Mononuclear cell (primary cell): Measurements from ENCODE around the gene LRIG1. TPM values are rescaled to one million over a fixed set of nuclear protein-coding genes. Genes with fewer than 3 reads are reported as not detected.

ENCODE experiments used
- H3K27me3 ChIP-seq: 2 replicates; pipeline ENCODE4 v1.6.0; 2011; ENCODE audit warnings: low read length, control low read depth; ENCODE audit not compliant: insufficient read depth
- H3K4me1 ChIP-seq: 2 replicates; pipeline ENCODE4 v1.5.1; 2011; ENCODE audit warnings: mild to moderate bottlenecking, low read length, control low read depth; ENCODE audit not compliant: insufficient read depth
- H3K4me3 ChIP-seq: 2 replicates; pipeline ENCODE4 v1.5.1; 2011; ENCODE audit warnings: mild to moderate bottlenecking, low read length, moderate library complexity
- H3K9me3 ChIP-seq: 2 replicates; pipeline ENCODE4 v1.5.1; 2011; ENCODE audit warnings: low read depth, mild to moderate bottlenecking, control low read depth, low read length
- total RNA-seq: library from RNA; depleted of rRNA; stranded (reverse); fragments of >200 nt; gene quantifications from one replicate; pipeline ENCODE4 v1.2.3, GENCODE V29; 2012

The LRIG1 gene
- total RNA-seq, 1 donor, result 21.4 TPM

DNA sequence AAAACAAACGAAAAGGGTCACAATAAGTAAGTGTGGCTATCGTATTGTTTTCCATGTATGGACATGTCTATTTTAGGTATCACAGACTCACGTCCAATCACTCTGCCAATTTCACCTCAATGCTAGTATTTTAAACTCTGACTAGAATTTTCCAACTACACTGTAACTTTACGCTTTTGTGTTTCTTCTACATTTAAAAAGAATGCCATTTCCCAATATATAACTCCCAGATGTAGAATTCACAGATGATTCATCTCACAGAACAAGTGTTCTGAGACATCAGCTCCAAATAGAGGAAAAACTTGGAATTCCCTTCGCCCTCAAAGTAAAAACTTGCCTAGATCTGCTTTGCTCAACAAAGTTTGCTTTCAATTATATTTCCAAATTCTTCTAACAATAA, 14.2 kb downstream of the LRIG1 start:
- Histone ChIP-seq H3K4me3 (no peak overlapping the region), H3K4me1 (peaks cover 47% of the 10 kb centered on the region), H3K9me3 (no peaks in the 10 kb centered on the region), H3K27me3 (no peaks in the 10 kb centered on the region)

GRCh38 chr3:66486202-66486601, 14.6 kb downstream of the LRIG1 start:
- no peaks in the 10 kb centered on the region for H3K27me3 ChIP-seq
- no peaks in the 10 kb centered on the region for H3K9me3 ChIP-seq
- no peak overlapping the region for H3K4me3 ChIP-seq
- H3K4me1 ChIP-seq, result peaks cover 49% of the 10 kb centered on the region

- H3K4me1 ChIP-seq, result peaks cover 51% of the 10 kb centered on the region
- H3K27me3 ChIP-seq, result no peaks in the 10 kb centered on the region
- H3K4me3 ChIP-seq, result no peak overlapping the region
- no peaks in the 10 kb centered on the region for H3K9me3 ChIP-seq
Measured at GRCh38 chr3:66485291-66485968, 15.4 kb downstream of the LRIG1 start.

DNA sequence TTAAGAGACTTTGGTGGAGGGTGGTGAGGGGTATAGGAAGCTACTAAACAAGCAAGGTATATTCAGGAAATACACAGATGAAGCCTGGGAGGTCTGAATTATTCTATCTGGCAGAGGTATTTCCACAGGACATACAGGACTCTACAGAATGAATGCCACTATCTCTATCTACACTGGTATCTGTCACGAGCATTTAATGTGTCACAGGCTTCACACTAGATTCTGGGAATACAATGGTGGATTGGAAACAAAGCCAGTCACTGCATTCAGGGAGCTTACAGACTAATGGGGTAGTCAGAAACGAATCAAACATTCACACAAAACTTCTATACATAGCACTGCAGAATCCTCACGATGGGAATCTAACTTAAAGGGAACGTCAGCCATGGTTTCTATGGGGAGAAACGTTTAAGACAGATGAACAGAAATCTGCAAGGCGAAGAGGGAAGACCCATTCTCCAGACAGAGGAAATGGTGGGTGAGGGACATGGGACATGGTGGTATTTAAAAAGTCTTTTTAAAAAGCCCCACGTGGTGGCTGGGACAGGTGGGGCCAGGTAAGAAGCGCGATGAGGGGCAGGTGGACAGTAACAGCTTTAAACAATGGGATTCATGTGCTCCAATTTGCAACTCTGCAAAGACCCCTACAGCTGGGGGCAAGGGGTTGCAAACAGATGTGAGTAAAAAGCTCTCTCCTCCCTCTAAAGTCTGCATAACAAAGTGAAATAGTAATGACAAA, 16.5 kb downstream of the LRIG1 start:
- H3K9me3 ChIP-seq, result peaks cover 4% of the 10 kb centered on the region
- H3K27me3 ChIP-seq, result no peaks in the 10 kb centered on the region
- H3K4me1 ChIP-seq, result peaks cover 42% of the 10 kb centered on the region
- no peak overlapping the region for H3K4me3 ChIP-seq

GRCh38 chr3:66483409-66483906, 17.4 kb downstream of the LRIG1 start:
- H3K4me3 ChIP-seq, result no peak overlapping the region

GRCh38 chr3:66483006-66483405, 17.8 kb downstream of the LRIG1 start:
- Histone ChIP-seq H3K4me1 (peaks cover 30% of the 10 kb centered on the region), H3K4me3 (no peak overlapping the region), H3K27me3 (no peaks in the 10 kb centered on the region), H3K9me3 (peaks cover 4% of the 10 kb centered on the region)

More at GRCh38 chr3:66483409-66483906, 17.4 kb downstream of the LRIG1 start:
- Histone ChIP-seq H3K9me3 (peaks cover 4% of the 10 kb centered on the region), H3K4me1 (peaks cover 34% of the 10 kb centered on the region), H3K27me3 (no peaks in the 10 kb centered on the region)

- Histone ChIP-seq H3K4me3 (no peak overlapping the region), H3K9me3 (peaks cover 4% of the 10 kb centered on the region), H3K27me3 (no peaks in the 10 kb centered on the region), H3K4me1 (peaks cover 30% of the 10 kb centered on the region)
Measured at GRCh38 chr3:66482018-66482404, 18.8 kb downstream of the LRIG1 start.

GRCh38 chr3:66481071-66482017, 19.5 kb downstream of the LRIG1 start:
- peaks cover 30% of the 10 kb centered on the region for H3K4me1 ChIP-seq
- no peak overlapping the region for H3K4me3 ChIP-seq
- H3K27me3 ChIP-seq, result no peaks in the 10 kb centered on the region
- peaks cover 4% of the 10 kb centered on the region for H3K9me3 ChIP-seq

DNA sequence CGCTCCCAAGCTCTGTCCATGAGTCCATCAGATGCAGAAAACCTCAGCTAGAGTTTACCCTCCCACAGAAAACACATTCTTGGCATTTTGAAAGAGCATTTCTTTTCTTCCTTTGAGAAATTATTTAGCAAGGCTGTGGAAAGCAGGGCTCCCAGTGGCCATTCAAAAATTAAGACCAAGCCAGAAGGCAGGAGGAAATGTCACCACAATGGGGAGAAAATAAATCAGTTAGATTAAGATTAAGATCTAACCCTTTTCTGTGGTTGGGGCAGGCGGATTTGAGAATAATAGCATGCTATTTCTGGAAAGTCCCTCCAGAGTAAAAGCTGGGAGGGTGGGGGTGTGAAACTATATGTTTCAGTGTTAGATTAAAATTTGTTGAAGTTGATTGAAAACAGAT, 20.2 kb downstream of the LRIG1 start:
- no peaks in the 10 kb centered on the region for H3K27me3 ChIP-seq
- no peak overlapping the region for H3K4me3 ChIP-seq
- peaks cover 4% of the 10 kb centered on the region for H3K9me3 ChIP-seq
- peaks cover 30% of the 10 kb centered on the region for H3K4me1 ChIP-seq

DNA sequence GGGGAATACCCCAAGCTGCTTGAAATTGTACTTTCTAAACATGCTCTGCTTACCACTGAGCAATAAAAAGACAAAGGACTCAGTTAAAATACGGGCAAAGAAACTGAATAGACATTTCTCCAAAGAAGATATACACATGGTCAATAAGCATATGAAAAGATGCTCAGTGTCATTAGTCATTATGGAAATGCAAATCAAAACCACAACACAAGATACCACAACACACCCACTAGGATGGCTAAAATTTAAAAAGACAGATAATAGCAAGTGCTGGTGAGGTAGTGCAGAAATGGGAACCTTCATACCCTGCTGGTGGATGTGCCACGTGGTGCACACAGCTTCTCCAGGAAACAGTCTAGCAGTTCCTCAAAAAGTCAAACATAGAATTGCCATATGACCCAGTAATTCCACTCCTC, 21.3 kb downstream of the LRIG1 start:
- H3K4me3 ChIP-seq, result no peak overlapping the region
- H3K27me3 ChIP-seq, result no peaks in the 10 kb centered on the region
- peaks cover 4% of the 10 kb centered on the region for H3K9me3 ChIP-seq
- H3K4me1 ChIP-seq, result peaks cover 30% of the 10 kb centered on the region

DNA sequence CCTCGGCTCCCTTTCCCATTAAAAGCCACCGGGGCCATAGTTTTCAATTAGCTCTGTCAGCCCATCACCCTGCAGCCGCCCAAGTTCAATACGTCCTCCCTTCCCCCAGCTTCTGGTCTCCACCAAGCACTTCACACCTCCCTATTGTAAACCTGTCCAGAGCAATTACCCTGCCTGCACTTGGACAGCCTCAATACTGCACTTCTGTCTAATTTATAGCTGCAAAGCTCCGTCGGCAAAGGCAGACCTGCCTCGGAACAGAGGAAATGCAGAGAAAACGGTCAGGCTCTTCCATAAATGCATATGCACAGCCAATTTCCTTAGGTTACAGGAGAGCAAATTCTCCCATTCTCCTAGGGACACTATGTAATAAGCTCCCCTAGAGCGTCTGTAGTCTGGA, 21.9 kb downstream of the LRIG1 start:
- H3K4me3 ChIP-seq, result no peak overlapping the region
- no peaks in the 10 kb centered on the region for H3K27me3 ChIP-seq
- H3K9me3 ChIP-seq, result peaks cover 4% of the 10 kb centered on the region
- H3K4me1 ChIP-seq, result peaks cover 29% of the 10 kb centered on the region

GRCh38 chr3:66477856-66478255, 23.0 kb downstream of the LRIG1 start:
- peaks cover 28% of the 10 kb centered on the region for H3K4me1 ChIP-seq
- H3K9me3 ChIP-seq, result peaks cover 4% of the 10 kb centered on the region
- no peak overlapping the region for H3K4me3 ChIP-seq
- H3K27me3 ChIP-seq, result no peaks in the 10 kb centered on the region

GRCh38 chr3:66476852-66477381, 23.9 kb downstream of the LRIG1 start:
- no peak overlapping the region for H3K4me3 ChIP-seq
- H3K9me3 ChIP-seq, result peaks cover 4% of the 10 kb centered on the region
- peaks cover 30% of the 10 kb centered on the region for H3K4me1 ChIP-seq
- no peaks in the 10 kb centered on the region for H3K27me3 ChIP-seq

- Histone ChIP-seq H3K4me3 (no peak overlapping the region), H3K27me3 (no peaks in the 10 kb centered on the region), H3K4me1 (peaks cover 22% of the 10 kb centered on the region), H3K9me3 (peaks cover 4% of the 10 kb centered on the region)
Measured at GRCh38 chr3:66475386-66476020, 25.3 kb downstream of the LRIG1 start.
